GM10248 (cell line): ENCODE results near the gene DNAJC7.

Experiments used
- CTCF ChIA-PET: fragments of 300-600 bp; sonication (Branson Sonifier 250); formaldehyde crosslinking; extraction: SDS; loops from one replicate; lab custom pipeline; 2021; ENCODE audit warnings: antibody characterized with exemption; lab: Yijun Ruan, JAX
- POLR2A ChIA-PET: fragments of 350-650 bp; sonication (Branson Sonifier 250); formaldehyde crosslinking; extraction: SDS; loops from one replicate; lab custom pipeline; 2020; ENCODE audit warnings: antibody characterized with exemption; lab: Yijun Ruan, JAX
- DNase-seq: peaks from one replicate; pipeline ENCODE4 v3.0.0; 2012; ENCODE audit errors: extremely low spot score
- TF ChIP-seq, protein P1 (sequence below): IDR thresholded peaks from 2 replicates; pipeline ENCODE4 v1.5.1; 2012; ENCODE audit warnings: mild to moderate bottlenecking, low read depth; ENCODE audit errors: extremely low read depth, missing control alignments, control extremely low read depth

The DNAJC7 gene

DNA sequence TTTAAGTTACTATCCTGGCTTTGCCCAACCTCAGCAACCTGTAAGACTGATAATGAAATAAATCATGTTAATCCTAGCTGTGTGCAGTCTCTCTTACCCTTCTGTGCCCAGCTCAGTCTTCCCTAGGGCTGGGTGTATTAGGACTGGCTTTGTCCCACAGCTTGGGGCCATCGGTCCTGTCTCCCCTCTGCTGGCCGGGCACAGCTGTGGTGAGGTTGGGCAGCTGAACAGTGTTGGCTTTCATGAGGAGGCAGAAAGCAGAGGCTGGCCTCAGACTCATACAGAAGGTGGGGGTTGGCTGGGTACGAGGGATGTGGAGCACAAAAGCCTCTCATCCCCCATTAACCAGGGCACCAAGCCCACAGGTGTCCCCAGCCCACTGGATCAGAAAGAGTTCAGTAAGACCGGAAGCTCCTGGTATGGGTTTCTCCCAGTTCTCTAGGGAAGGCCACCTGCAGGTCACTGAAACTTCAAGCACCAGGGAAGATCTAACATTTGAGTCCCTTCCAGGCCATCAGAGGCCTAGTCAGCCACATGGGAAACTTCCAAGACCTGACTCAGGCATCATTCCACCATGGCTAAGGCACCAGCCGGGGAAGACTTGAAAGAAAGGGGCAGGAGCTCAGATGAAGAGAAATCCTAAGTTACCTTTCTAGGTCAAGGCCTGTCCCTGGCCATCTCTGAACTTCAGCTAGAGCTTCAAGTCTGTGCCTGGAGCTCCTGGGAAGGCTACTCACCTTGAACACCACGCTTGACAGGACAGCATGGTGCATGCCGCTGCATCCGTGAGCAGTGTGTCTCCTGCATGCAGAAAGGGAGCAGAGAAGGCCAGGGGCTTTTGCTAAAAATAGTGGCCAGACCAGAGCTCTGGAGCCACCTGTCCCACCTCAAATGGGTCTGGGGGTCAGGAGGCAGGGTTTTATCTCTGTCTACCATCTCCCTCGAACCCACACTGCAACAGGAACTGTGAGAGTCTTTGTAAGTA is 41.8 kb downstream of the DNAJC7 start:
- ChIA-PET CTCF (interaction anchor here (0.9 to 1.5 kb wide), 5 partner anchors 10 to 45 kb away, joined by 3 to 4 read pairs (median 4); partner anchors contain the start of gene NKIRAS2), POLR2A (interaction anchor here (1.8 kb wide), 1 partner anchor 9 kb away, joined by 9 read pairs; the partner anchor contains the start of gene CNP)
- no peak for DNase-seq
- TF ChIP-seq, protein P1, sequence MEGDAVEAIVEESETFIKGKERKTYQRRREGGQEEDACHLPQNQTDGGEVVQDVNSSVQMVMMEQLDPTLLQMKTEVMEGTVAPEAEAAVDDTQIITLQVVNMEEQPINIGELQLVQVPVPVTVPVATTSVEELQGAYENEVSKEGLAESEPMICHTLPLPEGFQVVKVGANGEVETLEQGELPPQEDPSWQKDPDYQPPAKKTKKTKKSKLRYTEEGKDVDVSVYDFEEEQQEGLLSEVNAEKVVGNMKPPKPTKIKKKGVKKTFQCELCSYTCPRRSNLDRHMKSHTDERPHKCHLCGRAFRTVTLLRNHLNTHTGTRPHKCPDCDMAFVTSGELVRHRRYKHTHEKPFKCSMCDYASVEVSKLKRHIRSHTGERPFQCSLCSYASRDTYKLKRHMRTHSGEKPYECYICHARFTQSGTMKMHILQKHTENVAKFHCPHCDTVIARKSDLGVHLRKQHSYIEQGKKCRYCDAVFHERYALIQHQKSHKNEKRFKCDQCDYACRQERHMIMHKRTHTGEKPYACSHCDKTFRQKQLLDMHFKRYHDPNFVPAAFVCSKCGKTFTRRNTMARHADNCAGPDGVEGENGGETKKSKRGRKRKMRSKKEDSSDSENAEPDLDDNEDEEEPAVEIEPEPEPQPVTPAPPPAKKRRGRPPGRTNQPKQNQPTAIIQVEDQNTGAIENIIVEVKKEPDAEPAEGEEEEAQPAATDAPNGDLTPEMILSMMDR = no peak

DNA sequence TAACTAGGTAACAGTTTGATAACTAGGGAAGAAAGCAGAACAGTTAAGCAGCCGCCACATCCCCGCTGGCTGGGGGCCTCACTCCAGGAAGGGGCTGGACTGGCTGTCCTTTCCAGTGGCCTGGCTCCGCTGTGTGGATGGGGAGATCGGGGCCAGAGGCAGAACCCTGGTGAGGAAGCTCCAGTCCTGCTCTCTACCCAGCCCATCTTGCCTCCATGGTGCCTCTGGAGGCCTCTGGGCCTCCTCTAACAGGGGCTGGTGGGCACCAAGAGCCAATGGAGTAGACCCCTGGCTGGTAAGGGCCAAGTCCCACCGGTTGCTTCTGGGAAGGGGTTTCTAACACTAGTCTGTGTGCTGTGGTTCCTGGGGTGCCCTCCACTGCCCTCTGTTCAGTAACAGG is 42.6 kb downstream of the DNAJC7 start:
- DNase-seq = no peak
- CTCF ChIA-PET = interaction anchor here (1.2 kb wide), 1 partner anchor 9 kb away, joined by 3 read pairs; no protein-coding TSS in a partner anchor
- POLR2A ChIA-PET = no interaction called here
- TF ChIP-seq, protein P1 = no peak

DNA sequence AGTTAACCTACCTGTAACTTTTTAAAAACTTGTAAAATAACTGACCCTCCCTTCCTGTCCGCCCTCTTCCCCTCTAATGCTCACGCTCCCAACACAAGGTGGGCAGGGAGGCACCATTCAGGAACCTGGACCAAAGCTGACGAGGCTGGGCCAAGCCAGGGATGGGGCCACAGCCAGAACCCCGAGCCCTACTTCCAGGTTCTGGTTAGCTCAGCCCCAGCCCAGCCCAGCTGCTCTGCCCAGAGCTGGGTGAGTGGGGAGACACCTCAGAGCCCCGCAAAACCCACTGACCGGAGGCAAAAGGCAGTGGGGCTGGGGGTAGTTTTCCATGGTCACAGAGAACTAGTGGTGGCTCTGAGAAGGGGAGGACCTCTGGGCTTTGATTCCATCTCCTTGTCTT is 43.2 kb downstream of the DNAJC7 start:
- DNase-seq = no peak
- TF ChIP-seq, protein P1 = no peak
- ChIA-PET CTCF (interaction anchor here (1.2 to 1.4 kb wide), 2 partner anchors 13 to 207 kb away, joined by 3 read pairs; no protein-coding TSS in a partner anchor), POLR2A (no interaction called here)

DNA sequence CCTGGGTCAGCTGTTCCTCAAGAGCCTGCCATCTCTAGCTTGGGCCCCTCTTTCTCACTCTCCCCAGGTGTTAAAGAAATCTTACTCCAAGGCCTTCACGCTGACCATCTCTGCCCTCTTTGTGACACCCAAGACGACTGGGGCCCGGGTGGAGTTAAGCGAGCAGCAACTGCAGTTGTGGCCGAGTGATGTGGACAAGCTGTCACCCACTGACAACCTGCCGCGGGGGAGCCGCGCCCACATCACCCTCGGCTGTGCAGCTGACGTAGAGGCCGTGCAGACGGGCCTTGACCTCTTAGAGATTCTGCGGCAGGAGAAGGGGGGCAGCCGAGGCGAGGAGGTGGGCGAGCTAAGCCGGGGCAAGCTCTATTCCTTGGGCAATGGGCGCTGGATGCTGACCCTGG is 43.8 kb downstream of the DNAJC7 start:
- ChIA-PET CTCF (interaction anchor here (1.2 to 1.4 kb wide), 3 partner anchors 10 to 208 kb away, joined by 3 to 7 read pairs (median 3); no protein-coding TSS in a partner anchor), POLR2A (no interaction called here)

DNA sequence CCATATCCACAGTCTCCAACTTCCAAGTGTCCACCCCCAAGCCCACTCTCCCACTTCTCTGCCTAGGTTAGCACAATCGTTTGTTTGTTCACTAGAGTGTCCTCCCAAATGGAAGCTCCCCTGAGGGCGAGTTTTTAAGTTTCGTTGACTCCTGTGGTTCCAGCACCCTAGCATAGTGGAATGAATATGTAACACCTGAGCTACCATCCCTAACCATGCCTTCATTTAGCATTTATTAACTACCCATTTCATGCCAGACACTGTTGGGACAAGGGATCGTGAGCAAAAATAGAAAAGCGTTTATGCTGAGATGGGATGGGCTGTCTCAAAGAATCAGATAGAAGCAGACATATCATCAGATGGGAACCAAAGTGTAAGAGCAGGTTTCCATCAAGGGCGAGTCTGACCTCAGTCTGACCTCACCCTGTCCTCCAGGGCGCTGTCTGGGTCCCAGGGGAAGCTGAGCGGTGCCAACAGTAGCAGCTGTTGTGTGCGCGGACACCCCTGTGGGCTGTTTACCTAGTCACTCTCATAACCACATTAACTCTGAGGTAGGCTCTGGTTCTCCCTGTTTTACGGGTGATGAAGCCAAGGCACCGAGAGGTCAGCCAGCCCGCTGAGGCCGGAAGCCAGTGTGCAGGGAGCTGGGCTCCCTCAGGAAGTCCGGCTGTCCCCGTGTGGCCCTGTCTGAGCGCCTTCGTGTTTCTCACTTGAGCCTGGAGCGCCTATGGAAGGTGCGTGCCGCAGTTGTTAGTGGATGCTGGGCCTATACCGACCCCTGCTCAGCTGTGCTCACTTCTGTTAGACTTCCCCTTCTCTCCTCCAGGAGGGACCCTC is 44.5 kb downstream of the DNAJC7 start:
- TF ChIP-seq, protein P1 = no peak
- CTCF ChIA-PET = interaction anchor here (1.0 to 1.4 kb wide), 6 partner anchors 9 to 209 kb away, joined by 3 to 7 read pairs (median 3); no protein-coding TSS in a partner anchor
- DNase-seq = no peak
- POLR2A ChIA-PET = no interaction called here

More for the DNA sequence above, 43.8 kb downstream of the DNAJC7 start:
- TF ChIP-seq, protein P1 = no peak
- no peak for DNase-seq
